CD4-positive, alpha-beta T cell (primary cell): ENCODE results near the gene PRKAR1B. TPM values are rescaled to one million over a fixed set of nuclear protein-coding genes. Genes with fewer than 3 reads are reported as not detected.

Source experiments
- ATAC-seq: fragments of 200-7000 bp; cut with Tn5 transposase; one replicate; pipeline ENCODE4 v1.10.0; 2022; ENCODE audit warnings: mild to moderate bottlenecking; ENCODE audit not compliant: poor library complexity
- CTCF ChIA-PET: fragments of 350-600 bp; sonication (Branson Sonifier 250); formaldehyde crosslinking; loops from one replicate; lab custom pipeline; 2021; ENCODE audit warnings: antibody characterized with exemption, inconsistent platforms; lab: Charles Lee
- POLR2A ChIA-PET: fragments of 350-600 bp; sonication (Branson Sonifier 250); formaldehyde crosslinking; loops from one replicate; lab custom pipeline; 2021; ENCODE audit warnings: antibody characterized with exemption, inconsistent platforms; lab: Charles Lee
- DNase-seq, 14 experiments: peaks; one replicate each; pipeline ENCODE4 v3.0.0-alpha.2; 2013 to 2020; ENCODE audit warnings: mixed read lengths in 2 of 14
- H3K27ac ChIP-seq, 2 donors: one replicate each; pipeline versions ENCODE4 v1.5.1 to v1.7.0; 2013; ENCODE audit warnings: low read length in 2 of 2, low read depth in 1 of 2, mild to moderate bottlenecking in 1 of 2
- H3K27me3 ChIP-seq, 2 experiments: 1 replicate in 1 of 2; 2 replicates in 1 of 2; pipeline versions ENCODE4 v1.6.1 to v1.7.0; 2013; ENCODE audit warnings: low read length in 2 of 2, control low read depth in 1 of 2, mild to moderate bottlenecking in 1 of 2, moderate library complexity in 1 of 2; ENCODE audit not compliant: insufficient read depth in 2 of 2, control insufficient read depth in 1 of 2
- H3K36me3 ChIP-seq: one replicate; pipeline ENCODE4 v1.6.1; 2013; ENCODE audit warnings: low read length, control low read depth; ENCODE audit not compliant: insufficient read depth
- H3K4me1 ChIP-seq: one replicate; pipeline ENCODE4 v1.6.1; 2013; ENCODE audit warnings: low read length, control low read depth; ENCODE audit not compliant: insufficient read depth
- H3K4me3 ChIP-seq: one replicate; pipeline ENCODE4 v1.5.1; 2013; ENCODE audit warnings: mild to moderate bottlenecking, low read length, moderate library complexity
- H3K9me3 ChIP-seq, 2 experiments: 1 replicate in 1 of 2; 2 replicates in 1 of 2; pipeline versions ENCODE4 v1.6.1 to v1.7.0; 2013; ENCODE audit warnings: low read length in 2 of 2, mild to moderate bottlenecking in 2 of 2, control low read depth in 1 of 2, moderate library complexity in 1 of 2; ENCODE audit not compliant: control insufficient read depth in 1 of 2, insufficient read depth in 1 of 2
- H3K27ac Mint-ChIP-seq: one replicate; pipeline ENCODE4 v1.8.0; 2020; ENCODE audit warnings: mixed read lengths
- H3K27me3 Mint-ChIP-seq: one replicate; pipeline ENCODE4 v1.8.0; 2021; ENCODE audit warnings: mixed read lengths
- H3K36me3 Mint-ChIP-seq: one replicate; pipeline ENCODE4 v1.8.0; 2021; ENCODE audit warnings: low read depth, mixed read lengths
- H3K4me1 Mint-ChIP-seq: one replicate; pipeline ENCODE4 v1.8.0; 2021; ENCODE audit warnings: low read depth, mixed read lengths
- H3K4me3 Mint-ChIP-seq: one replicate; pipeline ENCODE4 v1.8.0; 2020; ENCODE audit warnings: mild to moderate bottlenecking, mixed read lengths
- H3K9me3 Mint-ChIP-seq: one replicate; pipeline ENCODE4 v1.8.0; 2020; ENCODE audit warnings: mixed read lengths
- intact Hi-C, 2 experiments: fragments of 100-400 bp; cut with DNase I in 1 of 2; cut with micrococcal nuclease in 1 of 2; formaldehyde crosslinking; loops; one replicate each; pipeline versions ENCODE4 v1.15.1 to v1.9.0; 2023 to 2025; cut with DNase I, micrococcal nuclease
- total RNA-seq, 174 experiments: library from RNA in 2 of 174; stranded (reverse) in 2 of 174; gene quantifications; one replicate each; pipeline ENCODE4 v1.2.3 and lab custom pipeline; 2021 to 2026
- TF ChIP-seq, protein P1 (sequence below): fragments of 200-600 bp; IDR thresholded peaks from one replicate; pipeline ENCODE4 v1.8.0; 2022; ENCODE audit warnings: antibody characterized with exemption, mild to moderate bottlenecking

Gene PRKAR1B
- total RNA-seq, 2 experiments from 2014 or later = 18.8 to 19.5 TPM

GRCh38 chr7:582081-582835, 144.8 kb downstream of the PRKAR1B start:
- H3K27me3 ChIP-seq = no peaks in the 10 kb centered on the region
- H3K4me1 Mint-ChIP-seq = peaks cover 35% of the 10 kb centered on the region
- ChIA-PET POLR2A (no interaction called here), CTCF (no interaction called here)
- no peak overlapping the region for H3K27ac ChIP-seq
- H3K4me3 Mint-ChIP-seq = peak overlapping the region; percentile 86
- TF ChIP-seq, protein P1, sequence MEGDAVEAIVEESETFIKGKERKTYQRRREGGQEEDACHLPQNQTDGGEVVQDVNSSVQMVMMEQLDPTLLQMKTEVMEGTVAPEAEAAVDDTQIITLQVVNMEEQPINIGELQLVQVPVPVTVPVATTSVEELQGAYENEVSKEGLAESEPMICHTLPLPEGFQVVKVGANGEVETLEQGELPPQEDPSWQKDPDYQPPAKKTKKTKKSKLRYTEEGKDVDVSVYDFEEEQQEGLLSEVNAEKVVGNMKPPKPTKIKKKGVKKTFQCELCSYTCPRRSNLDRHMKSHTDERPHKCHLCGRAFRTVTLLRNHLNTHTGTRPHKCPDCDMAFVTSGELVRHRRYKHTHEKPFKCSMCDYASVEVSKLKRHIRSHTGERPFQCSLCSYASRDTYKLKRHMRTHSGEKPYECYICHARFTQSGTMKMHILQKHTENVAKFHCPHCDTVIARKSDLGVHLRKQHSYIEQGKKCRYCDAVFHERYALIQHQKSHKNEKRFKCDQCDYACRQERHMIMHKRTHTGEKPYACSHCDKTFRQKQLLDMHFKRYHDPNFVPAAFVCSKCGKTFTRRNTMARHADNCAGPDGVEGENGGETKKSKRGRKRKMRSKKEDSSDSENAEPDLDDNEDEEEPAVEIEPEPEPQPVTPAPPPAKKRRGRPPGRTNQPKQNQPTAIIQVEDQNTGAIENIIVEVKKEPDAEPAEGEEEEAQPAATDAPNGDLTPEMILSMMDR = no peak
- H3K27me3 Mint-ChIP-seq = no peaks in the 10 kb centered on the region
- peaks cover 3% of the 10 kb centered on the region for H3K36me3 ChIP-seq
- no peak for ATAC-seq
- no peaks in the 10 kb centered on the region for H3K9me3 Mint-ChIP-seq
- intact Hi-C loops = loop anchor here (2.0 to 10.0 kb wide), 5 partner anchors 35 to 293 kb away; partner anchors contain the start of genes DNAAF5 (in 1 of the 2), GET4 (in 1 of the 2) and PRKAR1B (in 1 of the 2)
- peaks cover 0 to 11% of the 10 kb centered on the region in 2 experiments for H3K9me3 ChIP-seq
- H3K36me3 Mint-ChIP-seq = peaks cover 15% of the 10 kb centered on the region
- no peak for DNase-seq
- H3K4me1 ChIP-seq = peaks cover 30% of the 10 kb centered on the region
- no peak overlapping the region for H3K4me3 ChIP-seq
- peak overlapping the region; percentile 95 for H3K27ac Mint-ChIP-seq

- Mint-ChIP-seq H3K4me3 (no peak overlapping the region), H3K27ac (no peak overlapping the region), H3K9me3 (no peaks in the 10 kb centered on the region), H3K27me3 (no peaks in the 10 kb centered on the region), H3K4me1 (peaks cover 4% of the 10 kb centered on the region), H3K36me3 (peaks cover 8% of the 10 kb centered on the region)
- no peak for ATAC-seq
- Histone ChIP-seq H3K9me3 (peaks cover 0 to 3% of the 10 kb centered on the region in 2 experiments), H3K27ac (no peak overlapping the region), H3K27me3 (no peaks in the 10 kb centered on the region), H3K36me3 (peaks cover 3% of the 10 kb centered on the region), H3K4me3 (no peak overlapping the region), H3K4me1 (peaks cover 9% of the 10 kb centered on the region)
- ChIA-PET CTCF (no interaction called here), POLR2A (no interaction called here)
- TF ChIP-seq, protein P1 = no peak
- no peak for DNase-seq
- intact Hi-C loops = no loop called here
These were observed 148.7 kb downstream of the PRKAR1B start for GRCh38 chr7:578386-578785.

- H3K4me3 ChIP-seq = no peak overlapping the region
- no peaks in the 10 kb centered on the region for H3K4me1 Mint-ChIP-seq
- no peaks in the 10 kb centered on the region for H3K27me3 Mint-ChIP-seq
- no peak overlapping the region for H3K4me3 Mint-ChIP-seq
- no peaks in the 10 kb centered on the region for H3K9me3 Mint-ChIP-seq
- no peaks in the 10 kb centered on the region for H3K27me3 ChIP-seq
- no peak overlapping the region for H3K27ac ChIP-seq
- no peak for ATAC-seq
- peaks cover 0 to 3% of the 10 kb centered on the region in 2 experiments for H3K9me3 ChIP-seq
- intact Hi-C loops = no loop called here
- H3K36me3 Mint-ChIP-seq = peaks cover 4% of the 10 kb centered on the region
- POLR2A ChIA-PET = no interaction called here
- TF ChIP-seq, protein P1 = no peak
- no peak overlapping the region for H3K27ac Mint-ChIP-seq
- H3K36me3 ChIP-seq = peaks cover 3% of the 10 kb centered on the region
- CTCF ChIA-PET = no interaction called here
- peaks cover 4% of the 10 kb centered on the region for H3K4me1 ChIP-seq
- DNase-seq = no peak
These were observed 149.2 kb downstream of the PRKAR1B start for GRCh38 chr7:577741-578370.
